ENCODE measurements around the gene DNAJA2.

- TF ChIP-seq E2F8 (IDR thresholded peaks at IDR 0.05; ENCODE audit: low read depth, partially characterized antibody) (no peak), ELK3 (CRISPR knock-in tag; IDR thresholded peaks at IDR 0.05) (no peak), POLR2AphosphoS5 (IDR thresholded peaks at IDR 0.05; ENCODE audit: control insufficient read depth, insufficient read depth, low read depth, low read length) (no peak), CEBPB (tag; IDR thresholded peaks at IDR 0.05) (no peak)
These were observed 13.4 kb upstream of the DNAJA2 start for GRCh38 chr16:46986896-46987295.
